COLO829 (cell line): ENCODE measurements around the gene ARHGEF7.
A peak's percentile ranks its signal among the peaks of the same experiment; 100 is the strongest.
"Not testable (repeated sequence)": the region's sequence is repeated elsewhere in the genome, so short reads cannot be mapped to it uniquely, and the experiment has no call there.

Experiments used
- DNase-seq: peaks from one replicate; pipeline ENCODE4 v3.0.0; 2012; ENCODE audit warnings: low spot score

ARHGEF7 gene

DNA sequence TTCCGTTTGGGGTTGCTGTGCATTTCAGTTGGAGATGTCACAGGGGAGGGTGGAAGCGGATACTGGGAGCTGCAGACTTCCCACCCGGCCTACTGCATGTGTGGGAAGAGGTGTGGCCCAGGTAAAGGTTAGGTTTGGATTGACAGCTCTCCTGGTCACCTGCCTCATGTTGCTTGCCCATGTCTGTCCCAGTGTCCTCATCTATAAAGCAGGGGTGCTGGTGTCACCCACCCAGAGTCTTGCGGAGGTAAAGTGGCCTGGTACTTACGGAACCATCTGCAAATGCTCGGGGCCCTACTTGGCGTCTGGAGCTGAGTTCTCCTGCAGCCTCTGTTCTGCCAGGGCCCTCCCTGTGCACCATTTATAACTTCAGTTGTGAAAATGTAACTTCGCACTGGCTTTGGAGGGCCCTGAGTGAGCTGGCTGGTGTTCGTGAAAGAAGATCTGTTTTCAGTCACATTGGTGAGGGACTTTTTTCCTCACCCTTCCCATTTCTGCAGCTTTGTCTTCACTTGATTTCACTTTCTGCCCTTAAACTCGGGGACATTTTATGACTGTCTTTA lies 140.2 kb downstream of the ARHGEF7 start:
- DNase-seq: no peak

DNA sequence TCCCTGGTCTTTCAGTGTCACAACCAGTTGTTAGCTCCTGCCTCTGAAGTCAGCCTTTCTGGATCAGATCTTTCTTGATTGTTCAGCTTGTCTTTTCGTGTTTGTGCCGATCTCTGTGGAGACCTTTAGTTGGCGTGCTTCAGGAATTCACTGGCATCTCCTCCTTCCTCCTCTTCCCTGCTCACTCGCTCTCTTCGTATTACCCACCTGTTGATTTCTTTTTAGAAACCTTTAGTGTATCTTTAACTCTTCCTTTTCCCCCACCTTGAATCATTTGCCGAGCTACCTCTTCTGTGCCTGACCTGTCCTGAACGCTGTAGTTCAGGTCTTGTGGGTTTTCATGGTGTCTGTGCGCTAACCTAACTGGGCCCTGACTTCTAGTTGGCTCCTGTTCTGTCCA lies 141.3 kb downstream of the ARHGEF7 start:
- no peak for DNase-seq

DNA sequence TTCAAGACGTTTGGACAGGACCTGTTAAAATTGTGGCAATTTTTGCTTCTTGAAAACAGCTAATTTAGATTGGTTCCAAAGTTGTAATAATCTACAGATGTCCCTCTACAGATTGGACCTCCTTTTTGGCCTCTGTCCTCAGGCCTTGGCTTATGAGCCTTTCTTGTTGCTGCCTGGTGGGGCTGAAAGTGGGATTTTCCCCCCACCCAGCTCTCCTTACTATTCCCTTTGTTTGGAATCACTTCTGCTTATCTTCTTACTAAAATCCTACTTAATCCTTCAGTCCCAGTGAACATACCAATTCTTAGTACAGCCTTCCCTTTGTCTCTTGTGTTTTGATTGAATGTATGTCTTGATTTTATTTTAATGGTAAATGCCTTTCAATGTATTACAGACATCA lies 141.8 kb downstream of the ARHGEF7 start:
- no peak for DNase-seq

DNA sequence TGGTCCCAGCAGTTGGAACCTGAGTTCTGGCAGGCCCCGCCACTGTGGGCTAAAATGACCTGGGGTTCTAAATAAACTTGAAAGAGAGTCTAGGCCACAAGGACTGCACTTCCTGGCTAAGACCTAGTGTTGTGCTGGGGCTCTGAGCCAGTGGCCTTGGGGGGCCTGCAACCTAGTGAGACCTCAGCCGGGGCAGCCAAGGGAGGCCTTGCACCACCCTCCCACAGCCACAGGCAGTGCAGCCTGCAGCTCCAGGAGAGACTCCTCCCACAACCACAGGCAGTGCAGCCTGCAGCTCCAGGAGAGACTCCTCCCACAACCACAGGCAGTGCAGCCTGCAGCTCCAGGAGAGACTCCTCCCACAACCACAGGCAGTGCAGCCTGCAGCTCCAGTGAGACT lies 142.8 kb downstream of the ARHGEF7 start:
- DNase-seq: not testable (repeated sequence)

DNA sequence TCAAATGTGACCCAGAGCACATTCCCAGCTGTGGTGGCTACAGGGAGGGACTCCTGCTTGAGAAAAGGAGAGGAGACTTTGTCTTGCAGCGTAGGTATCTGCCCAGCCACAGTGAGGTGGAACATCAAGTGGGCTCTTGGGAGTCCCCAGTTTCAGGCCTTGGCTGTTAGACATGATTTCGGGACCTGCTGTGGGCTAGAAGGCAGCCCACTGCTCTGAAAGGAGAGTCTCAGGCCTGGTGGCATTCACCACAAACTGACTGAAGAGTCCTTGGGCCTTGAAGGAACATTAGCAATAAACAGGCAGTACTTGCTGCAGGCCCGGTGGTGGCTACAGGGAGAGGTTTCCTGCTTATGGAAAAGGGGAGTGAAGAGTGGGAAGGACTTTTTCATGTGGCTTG lies 143.5 kb downstream of the ARHGEF7 start:
- no peak for DNase-seq

DNA sequence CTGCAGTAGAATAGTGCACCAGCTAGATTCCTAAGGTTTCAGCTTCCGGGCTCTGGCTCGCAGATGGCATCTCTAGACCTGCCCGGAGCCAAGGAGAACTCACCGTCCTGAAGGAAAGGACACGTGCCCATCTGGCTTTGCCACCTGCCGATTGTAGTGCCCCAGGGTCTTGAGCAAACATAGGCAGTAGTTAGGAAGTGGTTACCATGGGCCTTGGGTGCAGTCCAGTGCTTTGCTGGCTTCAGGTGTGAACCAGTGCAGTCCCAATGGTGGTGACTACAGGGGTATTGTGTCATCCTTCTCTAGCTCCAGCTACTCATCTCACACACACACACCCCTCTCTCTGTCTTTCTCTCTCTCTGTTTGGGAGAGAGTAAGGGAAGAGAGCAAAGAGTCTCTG lies 143.9 kb downstream of the ARHGEF7 start:
- DNase-seq: no peak

DNA sequence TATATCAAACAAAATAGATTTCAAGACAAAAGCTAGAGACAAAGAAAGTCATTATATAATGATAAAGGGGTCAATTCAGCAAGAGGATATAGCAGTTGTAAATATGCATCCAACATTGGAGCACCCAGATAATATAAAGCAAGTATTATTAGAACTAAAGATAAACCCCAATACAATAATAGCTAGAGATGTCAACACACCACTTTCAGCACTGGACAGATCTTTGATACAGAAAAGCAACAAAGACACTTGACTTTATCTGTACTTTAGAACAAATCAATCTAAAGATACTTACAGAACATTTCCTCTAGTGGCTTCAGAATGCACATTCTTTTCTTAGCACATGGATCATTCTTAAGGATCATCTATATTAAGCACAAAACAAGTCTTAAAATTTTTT lies 146.2 kb downstream of the ARHGEF7 start:
- DNase-seq: no peak

DNA sequence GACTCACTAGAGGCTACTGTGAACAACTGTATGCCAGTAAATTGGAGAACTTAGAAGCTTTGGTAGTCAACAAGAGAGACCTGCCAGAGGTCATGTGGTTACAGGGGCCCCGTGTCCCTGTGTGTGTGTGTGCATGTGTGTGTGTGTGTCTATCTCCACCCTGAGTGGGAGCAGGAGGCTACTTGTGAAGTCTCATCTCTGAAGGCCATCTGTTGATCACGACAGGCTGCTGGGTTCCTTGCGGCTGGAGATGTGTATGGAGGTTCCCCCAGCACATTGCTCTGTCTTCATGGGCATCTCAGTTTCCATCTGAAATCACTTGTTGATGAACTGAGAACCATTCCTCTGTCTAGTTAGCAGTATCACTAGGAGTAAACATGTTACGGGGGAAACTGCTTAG lies 147.2 kb downstream of the ARHGEF7 start:
- no peak for DNase-seq

DNA sequence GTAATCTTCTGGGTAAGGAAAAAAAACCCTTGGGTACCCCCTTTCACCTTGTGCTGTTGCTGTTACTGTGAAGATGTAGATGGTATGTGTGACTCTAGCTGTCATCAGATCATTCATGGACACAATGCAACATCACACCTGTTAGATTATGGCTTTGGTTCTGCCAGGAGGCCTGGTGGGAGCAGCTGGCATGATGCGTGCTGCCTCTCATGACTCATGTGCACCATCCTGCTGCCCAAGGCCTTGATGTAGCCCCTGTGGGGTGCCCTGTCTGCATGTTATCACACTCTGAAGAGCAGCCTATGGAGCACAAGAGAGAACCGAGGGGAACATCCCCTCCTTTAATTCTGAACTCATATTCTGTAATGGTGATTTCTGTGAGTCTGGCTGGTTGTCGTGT lies 147.6 kb downstream of the ARHGEF7 start:
- no peak for DNase-seq

DNA sequence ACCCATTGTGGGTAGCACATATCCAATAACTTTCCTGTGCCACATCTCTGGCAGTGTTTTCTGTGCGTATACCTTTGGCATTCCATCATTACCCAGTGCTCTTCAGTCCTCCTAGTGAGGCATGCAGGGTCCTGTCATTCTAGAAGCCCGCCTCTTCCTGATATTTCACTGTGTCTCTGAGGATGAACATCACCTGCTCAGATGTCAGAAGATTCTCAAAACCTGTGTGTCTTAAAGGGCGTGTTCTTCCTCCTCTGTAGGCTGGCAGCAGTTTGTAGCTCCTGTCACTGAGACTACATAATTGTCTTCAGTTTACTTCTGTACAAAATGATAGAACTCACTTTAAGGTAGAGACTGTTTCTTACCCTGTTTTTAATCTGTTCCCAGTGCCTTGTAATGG lies 148.5 kb downstream of the ARHGEF7 start:
- DNase-seq: no peak

DNA sequence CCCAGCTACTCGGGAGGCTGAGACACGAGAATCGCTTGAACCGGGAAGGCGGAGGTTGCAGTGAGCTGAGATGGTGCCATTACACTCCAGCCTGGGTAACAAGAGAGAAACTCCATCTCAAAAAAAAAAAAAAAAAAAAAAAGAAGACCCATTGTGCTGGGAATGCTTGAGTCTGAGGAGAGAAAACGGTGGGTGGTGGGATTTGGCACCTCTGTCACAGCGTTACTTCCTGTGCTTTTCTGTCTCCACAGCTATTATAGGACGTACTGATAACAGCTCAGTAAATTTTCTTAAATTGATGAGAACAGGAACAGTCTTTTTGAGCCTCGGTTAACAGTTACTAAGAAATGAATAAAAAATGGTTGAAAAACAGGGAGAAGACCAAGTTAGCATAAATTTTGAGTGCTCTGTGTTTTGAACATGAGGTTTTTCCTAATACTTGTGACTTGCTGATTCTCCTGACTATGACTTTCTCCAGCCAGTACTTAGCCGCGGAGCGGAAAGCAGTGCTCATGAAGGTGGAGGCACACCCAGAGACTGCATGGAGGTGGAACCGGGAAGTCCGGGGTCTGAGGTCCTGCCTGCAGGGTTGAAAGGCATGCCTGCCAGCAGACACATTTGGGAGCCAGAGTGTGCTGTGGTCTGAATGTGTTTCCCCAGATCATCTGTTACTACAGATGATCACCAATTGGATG lies 150.0 kb downstream of the ARHGEF7 start:
- DNase-seq: no peak

DNA sequence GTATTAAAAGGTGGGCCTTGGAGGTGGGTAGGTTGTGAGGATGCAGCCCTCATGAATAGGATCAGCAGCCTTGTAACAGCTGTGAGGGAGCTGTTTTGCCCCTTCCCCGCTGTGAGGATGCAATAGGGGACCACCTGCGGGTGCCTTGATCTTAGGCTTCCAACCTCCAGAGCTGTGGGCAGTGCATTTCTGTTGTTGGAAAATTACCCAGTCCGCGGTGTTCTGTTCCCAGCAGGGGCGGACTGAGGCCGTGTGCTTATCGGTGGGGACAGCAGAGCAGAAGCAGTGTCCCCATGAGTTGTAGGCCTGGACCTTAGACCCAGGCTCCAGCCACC lies 150.6 kb downstream of the ARHGEF7 start:
- no peak for DNase-seq

DNA sequence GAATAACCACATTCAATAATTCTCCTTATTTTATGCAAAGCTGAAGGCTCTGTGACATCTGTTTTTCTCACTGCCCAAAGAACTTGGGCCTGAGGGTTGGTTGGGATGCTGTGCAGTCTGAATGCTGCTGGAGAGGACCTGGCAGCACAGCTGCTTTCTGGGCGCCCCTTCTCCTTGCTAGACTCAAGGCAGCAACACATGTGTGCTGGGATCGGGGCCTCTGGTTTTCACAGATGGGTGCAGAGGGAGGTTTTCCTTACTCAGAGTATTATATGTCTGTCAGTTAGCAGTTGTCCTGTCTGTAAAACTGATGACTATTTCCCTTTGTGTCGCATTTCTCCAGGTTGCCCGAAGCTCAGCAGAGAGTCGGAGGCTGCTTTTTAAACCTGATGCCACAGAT lies 152.1 kb downstream of the ARHGEF7 start:
- DNase-seq: no peak

DNA sequence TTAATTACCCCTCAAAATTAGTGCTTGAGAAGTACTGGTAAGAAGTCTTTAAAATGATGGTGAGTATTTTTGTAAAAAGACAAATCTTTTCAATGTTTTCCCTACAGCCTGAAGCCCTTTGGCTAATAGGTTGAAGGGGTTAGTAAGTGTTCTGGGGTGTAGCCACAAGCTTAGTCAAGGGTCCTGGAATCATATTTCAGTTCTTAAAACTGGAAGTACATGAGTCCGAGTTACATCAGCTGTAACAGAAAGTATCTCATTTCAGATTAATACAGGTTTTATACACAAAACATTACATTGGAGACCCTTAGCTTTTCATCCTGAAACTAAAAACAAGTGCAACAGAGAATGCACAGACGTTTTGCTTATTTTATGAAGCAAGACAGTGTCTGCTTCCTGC lies 152.7 kb downstream of the ARHGEF7 start:
- no peak for DNase-seq

DNA sequence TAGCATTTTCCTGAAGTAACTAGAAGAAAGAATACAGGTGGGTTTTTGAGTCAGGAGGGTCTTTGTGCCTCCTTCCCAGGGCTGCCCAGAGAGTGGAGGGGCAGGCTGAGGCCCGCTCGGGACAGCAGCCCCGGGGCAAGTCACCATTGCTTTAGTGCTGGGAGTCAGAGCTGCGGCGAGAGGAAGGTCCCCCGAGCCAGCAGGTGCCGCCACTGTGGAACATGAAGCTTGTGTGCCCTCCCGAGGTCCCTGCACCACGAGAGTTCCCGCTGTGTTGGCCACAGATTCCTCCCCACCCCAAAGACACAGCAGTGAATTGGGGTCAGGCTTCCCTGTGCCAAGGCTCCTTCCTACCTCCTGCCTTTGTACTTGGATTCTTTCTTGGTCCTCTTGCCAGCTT lies 154.4 kb downstream of the ARHGEF7 start:
- DNase-seq: no peak

DNA sequence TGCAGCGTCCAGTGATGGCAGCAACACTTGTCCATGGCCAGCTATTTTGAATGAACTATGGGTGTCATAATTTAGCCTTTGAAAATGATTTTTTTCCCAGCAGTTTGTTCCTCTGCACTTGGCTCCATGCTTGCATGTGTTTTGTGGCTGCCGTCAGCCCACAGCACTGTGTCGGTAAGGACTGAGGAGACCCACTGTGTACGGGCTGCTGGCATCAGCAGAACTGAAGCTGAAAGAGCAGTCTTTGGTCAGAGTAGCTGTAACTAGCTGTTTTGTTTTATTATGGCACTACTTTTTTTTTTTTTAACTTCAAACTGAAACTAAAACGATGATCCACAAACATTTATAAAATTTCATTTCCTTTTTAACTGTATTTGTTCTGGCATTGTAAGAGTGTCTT lies 155.0 kb downstream of the ARHGEF7 start:
- no peak for DNase-seq

DNA sequence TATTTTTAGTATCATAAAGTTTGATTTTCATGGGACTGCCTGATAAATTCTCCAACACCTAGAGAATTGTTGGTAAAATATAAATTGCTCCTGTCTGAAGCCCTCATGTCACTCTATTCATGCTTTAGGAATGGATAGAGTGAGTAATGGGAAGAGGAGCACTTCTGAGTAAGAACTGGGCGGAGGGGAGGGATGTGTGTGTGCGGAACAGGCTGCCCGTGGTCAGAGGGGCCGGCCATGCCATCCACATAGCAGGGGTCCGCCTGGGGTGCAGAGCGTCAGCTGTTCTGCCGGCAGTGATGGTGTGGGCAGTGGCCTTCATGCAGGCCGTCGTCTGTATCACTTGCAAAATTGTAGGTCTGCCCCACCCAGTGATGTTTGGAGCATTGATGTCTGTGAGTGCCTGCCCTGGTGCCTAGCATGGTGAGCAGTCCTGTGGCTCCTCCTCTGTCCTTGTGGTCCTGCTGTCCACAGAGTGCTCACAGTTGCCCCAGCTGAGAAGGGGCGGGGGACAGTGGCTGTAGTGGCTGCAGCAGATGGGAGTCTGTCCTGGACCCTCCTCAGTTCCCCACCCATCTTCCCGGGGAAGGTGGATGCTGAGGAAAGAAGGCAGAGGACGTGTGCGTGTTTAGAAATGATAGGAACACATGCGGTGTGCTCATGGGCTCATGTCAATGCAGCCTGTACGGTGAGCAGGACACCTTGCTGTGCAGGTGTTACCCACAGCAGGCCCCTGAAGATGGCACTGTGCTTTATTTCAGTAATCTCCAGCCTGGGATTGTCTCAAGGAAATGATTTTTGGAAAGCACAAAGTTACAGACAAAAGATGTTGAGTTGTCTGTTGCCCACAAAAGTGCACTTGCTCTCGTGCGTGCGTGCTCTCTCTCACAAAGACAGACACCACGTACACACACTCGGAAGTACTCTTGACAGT lies 155.9 kb downstream of the ARHGEF7 start:
- no peak for DNase-seq

DNA sequence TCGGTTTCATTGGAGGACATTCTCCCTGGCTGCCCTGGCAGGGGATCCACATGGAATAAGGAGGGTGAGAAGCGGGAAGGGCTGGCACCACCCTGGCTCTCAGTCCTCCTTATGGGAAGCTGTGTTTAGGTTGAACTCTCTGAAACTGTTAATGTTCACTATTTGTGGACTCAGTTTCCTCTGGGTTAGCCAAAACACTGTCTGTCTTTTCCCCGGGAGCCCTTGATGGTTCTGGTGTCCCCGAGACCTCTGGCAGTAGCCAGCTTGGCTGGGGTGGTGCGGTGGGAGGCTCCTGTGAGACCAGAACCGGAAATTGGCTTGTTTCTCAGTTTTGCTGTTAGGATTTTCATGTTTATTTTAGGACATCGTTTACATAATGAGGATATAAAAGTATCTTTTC lies 157.0 kb downstream of the ARHGEF7 start:
- no peak for DNase-seq

DNA sequence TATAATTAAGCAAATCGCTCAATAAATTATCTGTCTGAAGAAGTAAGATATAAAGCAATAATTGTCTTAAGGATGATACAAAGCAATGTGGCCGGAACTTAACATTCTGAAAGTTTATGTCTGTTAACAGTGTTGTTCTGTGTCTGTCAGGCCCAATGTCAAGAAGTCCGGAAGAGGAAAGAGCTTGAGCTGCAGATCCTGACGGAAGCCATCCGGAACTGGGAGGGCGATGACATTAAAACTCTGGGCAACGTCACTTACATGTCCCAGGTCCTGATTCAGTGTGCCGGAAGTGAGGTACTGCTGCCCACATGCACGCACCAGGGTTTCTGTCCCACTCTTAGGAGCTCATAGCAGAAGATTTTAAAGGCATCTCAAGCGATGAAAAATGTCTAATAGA lies 160.3 kb downstream of the ARHGEF7 start:
- DNase-seq: peak; percentile 50

DNA sequence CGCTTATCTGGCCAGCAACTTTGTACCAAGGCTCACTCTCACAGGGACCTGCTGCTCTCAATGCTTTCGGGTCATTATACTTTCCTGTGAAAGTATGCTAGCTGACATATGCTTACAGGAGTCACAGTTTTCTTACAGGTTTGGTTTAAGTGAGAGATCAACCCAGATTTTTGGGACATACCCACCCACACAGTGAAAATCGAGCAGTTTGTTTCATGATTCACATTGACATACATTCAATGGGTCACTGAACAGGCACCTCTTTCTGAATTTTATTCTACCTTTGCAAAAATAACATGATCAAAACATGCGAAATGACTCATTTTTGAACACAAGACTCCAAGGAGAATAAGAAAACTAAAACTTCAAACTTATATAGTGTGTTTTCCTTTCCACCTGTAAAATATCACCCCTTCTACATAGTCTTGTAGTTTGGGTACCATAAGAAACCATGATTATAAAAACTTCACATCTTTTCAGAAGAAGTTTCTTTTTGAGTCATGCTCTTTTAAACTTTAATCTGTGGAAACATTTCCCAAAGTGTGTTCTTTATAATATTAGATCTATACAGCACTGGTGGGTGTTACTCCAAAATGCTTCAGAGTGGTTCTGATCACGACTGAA lies 161.0 kb downstream of the ARHGEF7 start:
- no peak for DNase-seq

DNA sequence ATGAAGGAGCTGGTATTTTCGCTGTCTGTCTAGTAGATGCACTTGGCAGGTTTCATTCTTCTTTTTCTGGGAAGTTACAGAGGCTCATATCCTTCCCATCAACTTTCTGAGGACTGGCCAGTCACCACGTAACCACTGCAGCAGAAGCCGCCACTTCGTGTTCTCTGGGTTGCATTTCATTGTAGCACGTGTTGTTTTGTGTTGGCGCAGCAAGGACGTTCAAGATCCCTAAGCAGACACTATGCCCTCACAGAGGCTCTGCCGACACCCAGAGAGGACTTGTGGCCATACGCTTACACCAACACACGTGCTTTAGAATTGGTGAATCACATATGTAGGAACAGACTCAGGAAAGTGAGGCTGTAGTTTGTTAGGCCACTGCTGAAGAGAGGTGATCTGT lies 163.1 kb downstream of the ARHGEF7 start:
- no peak for DNase-seq

DNA sequence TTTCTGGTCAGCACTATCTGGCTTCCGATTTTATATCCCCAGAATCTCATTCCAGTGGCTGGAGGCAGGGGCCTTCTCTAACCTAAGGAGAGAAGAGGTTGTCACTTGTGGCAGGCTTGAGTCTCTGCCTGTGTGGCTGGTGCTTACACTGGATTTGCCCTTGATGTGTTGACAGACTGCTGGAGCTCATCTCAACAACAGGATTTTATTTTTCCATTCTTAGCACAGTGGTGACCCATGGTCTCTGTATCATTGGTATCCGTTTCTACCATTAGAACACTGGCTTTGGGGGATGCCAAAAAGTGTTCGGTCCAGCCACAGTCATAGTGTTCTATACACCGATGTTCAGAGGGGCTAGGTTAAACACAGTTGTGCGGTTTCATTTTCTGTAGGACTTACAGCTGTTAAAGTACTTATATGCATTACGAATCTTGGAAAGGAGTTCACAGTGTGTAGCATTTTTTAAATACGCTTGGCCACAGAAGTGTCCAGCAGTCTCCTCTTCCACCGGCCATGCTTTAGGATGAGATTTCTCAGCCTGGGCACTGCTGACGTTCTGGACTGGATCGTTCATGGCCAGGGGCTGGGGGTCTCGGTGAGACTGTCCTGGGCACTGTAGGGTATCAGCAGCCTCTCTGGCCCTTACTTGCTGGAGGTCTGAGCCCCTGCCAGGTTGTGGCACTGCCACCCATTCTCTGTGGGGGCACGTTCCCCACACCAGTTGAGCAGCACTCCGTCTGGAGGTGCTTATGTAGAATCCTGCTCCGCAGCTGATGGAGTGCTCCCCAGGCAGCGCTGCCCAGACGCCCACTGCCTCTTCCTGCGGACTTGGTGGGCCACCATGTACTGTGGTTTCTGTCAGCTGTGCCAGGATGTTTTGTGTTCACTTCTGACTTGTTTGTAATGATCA lies 163.9 kb downstream of the ARHGEF7 start:
- DNase-seq: no peak
